HepG2 (cell line): Measurements from ENCODE around the gene NYNRIN. TPM values are rescaled to one million over a fixed set of nuclear protein-coding genes. Genes with fewer than 3 reads are reported as not detected.

Source experiments
- AFF4 ChIP-seq: sonication (generic); formaldehyde crosslinking; IDR thresholded peaks from 2 replicates; pipeline ENCODE4 v1.4.0; 2020; ENCODE audit warnings: missing genetic modification reagents
- CBX1 ChIP-seq: IDR thresholded peaks from one replicate; pipeline ENCODE4 v1.6.1; 2016; ENCODE audit warnings: antibody characterized with exemption, low read depth
- HDAC1 ChIP-seq: sonication (generic); formaldehyde crosslinking; IDR thresholded peaks from 2 replicates; pipeline ENCODE4 v1.5.1; 2020; ENCODE audit warnings: mild to moderate bottlenecking, missing genetic modification reagents
- HMGA1 ChIP-seq: sonication (generic); formaldehyde crosslinking; conservative IDR thresholded peaks from 2 replicates; pipeline ENCODE4 v1.4.0; 2020; ENCODE audit warnings: missing genetic modification reagents
- JUNB ChIP-seq: sonication (generic); formaldehyde crosslinking; IDR thresholded peaks from 2 replicates; pipeline ENCODE4 v1.8.0; 2022; ENCODE audit warnings: missing genetic modification reagents, mild to moderate bottlenecking, borderline replicate concordance
- NFIC ChIP-seq: IDR thresholded peaks from 2 replicates; pipeline ENCODE4 v1.6.1; 2012; ENCODE audit warnings: mild to moderate bottlenecking, low read length, inconsistent platforms
- PATZ1 ChIP-seq: sonication (generic); formaldehyde crosslinking; IDR thresholded peaks from 2 replicates; pipeline ENCODE4 v1.4.0; 2020; ENCODE audit warnings: missing genetic modification reagents
- TAF15 ChIP-seq: fragments of 200-400 bp; formaldehyde crosslinking; IDR thresholded peaks from one replicate; pipeline ENCODE4 v1.6.1; 2018; ENCODE audit warnings: mild to moderate bottlenecking, low read depth, low read length; ENCODE audit not compliant: poor library complexity, severe bottlenecking
- ZFP90 ChIP-seq: sonication (generic); formaldehyde crosslinking; IDR thresholded peaks from 2 replicates; pipeline ENCODE4 v1.8.0; 2022; ENCODE audit warnings: missing genetic modification reagents, mild to moderate bottlenecking, inconsistent platforms, borderline replicate concordance
- ZNF10 ChIP-seq: sonication (generic); formaldehyde crosslinking; IDR thresholded peaks from 2 replicates; pipeline ENCODE4 v1.4.0; 2020; ENCODE audit warnings: mild to moderate bottlenecking, low read depth, missing genetic modification reagents, borderline replicate concordance
- ZNF30 ChIP-seq: sonication (generic); formaldehyde crosslinking; IDR thresholded peaks from 2 replicates; pipeline ENCODE4 v1.5.0; 2020; ENCODE audit warnings: mild to moderate bottlenecking, missing genetic modification reagents
- ZNF383 ChIP-seq: sonication (generic); formaldehyde crosslinking; IDR thresholded peaks from 2 replicates; pipeline ENCODE4 v1.4.0; 2020; ENCODE audit warnings: missing genetic modification reagents, mild to moderate bottlenecking, borderline replicate concordance
- ZNF549 ChIP-seq: sonication (generic); formaldehyde crosslinking; IDR thresholded peaks from 2 replicates; pipeline ENCODE4 v1.5.0; 2020; ENCODE audit warnings: missing genetic modification reagents
- ZNF572 ChIP-seq: sonication (generic); formaldehyde crosslinking; IDR thresholded peaks from 2 replicates; pipeline ENCODE4 v1.5.1; 2020; ENCODE audit warnings: mild to moderate bottlenecking, missing genetic modification reagents
- ZNF724P ChIP-seq: sonication (generic); formaldehyde crosslinking; IDR thresholded peaks from 2 replicates; pipeline ENCODE4 v1.8.0; 2022; ENCODE audit warnings: missing genetic modification reagents, borderline replicate concordance
- ZNF746 ChIP-seq: sonication (generic); formaldehyde crosslinking; IDR thresholded peaks from 2 replicates; pipeline ENCODE4 v1.8.0; 2022; ENCODE audit warnings: mild to moderate bottlenecking, missing genetic modification reagents
- polyA plus RNA-seq, 8 experiments: library from polyadenylated mRNA; depleted of rRNA in 3 of 8; stranded (reverse) in 7 of 8; unstranded in 1 of 8; fragments of >200 nt; fragmentation: Illumina TruSeq in 4 of 8; extraction: Trizol in 4 of 8; gene quantifications; 2 replicates each; pipeline versions ENCODE4 v1.2.1 to v1.2.3, GENCODE V29; 2011 to 2016; ENCODE audit warnings: low read depth in 4 of 8, missing spikeins in 1 of 8, mixed read lengths in 1 of 8; ENCODE audit not compliant: insufficient read depth in 1 of 8
- total RNA-seq, 5 experiments: library from RNA; depleted of rRNA; stranded (reverse); fragments of >200 nt; fragmentation: Illumina TruSeq; extraction: Trizol; gene quantifications; 2 replicates each; pipeline ENCODE4 v1.2.3, GENCODE V29; 2016; ENCODE audit warnings: low read depth in 1 of 5
- TF ChIP-seq, protein P1 (sequence below): sonication (generic); formaldehyde crosslinking; IDR thresholded peaks from 2 replicates; pipeline ENCODE4 v1.9.0; 2021; ENCODE audit warnings: missing genetic modification reagents, mild to moderate bottlenecking, borderline replicate concordance
- TF ChIP-seq, protein P2 (sequence below): sonication (generic); formaldehyde crosslinking; IDR thresholded peaks from 2 replicates; pipeline ENCODE4 v1.5.0; 2020; ENCODE audit warnings: missing genetic modification reagents
- TF ChIP-seq, protein P3 (sequence below): sonication (generic); formaldehyde crosslinking; IDR thresholded peaks from 2 replicates; pipeline ENCODE4 v1.8.0; 2022; ENCODE audit warnings: mild to moderate bottlenecking, missing genetic modification reagents

NYNRIN gene
- total and polyA plus RNA-seq, 2 of the 13 experiments (the other 11 are each of a cell fraction or from before 2014, with no cell fraction given): 0.63 to 1.1 TPM

GRCh38 chr14:24399999-24400718, 1.4 kb downstream of the NYNRIN start (continued):
- no peak for TF ChIP-seq AFF4 (CRISPR knock-in tag)
- TF ChIP-seq NFIC: no peak
- peak; percentile 28; the same call in 1 of the 2 replicates for TF ChIP-seq HDAC1 (CRISPR knock-in tag)
- TF ChIP-seq, protein P1, sequence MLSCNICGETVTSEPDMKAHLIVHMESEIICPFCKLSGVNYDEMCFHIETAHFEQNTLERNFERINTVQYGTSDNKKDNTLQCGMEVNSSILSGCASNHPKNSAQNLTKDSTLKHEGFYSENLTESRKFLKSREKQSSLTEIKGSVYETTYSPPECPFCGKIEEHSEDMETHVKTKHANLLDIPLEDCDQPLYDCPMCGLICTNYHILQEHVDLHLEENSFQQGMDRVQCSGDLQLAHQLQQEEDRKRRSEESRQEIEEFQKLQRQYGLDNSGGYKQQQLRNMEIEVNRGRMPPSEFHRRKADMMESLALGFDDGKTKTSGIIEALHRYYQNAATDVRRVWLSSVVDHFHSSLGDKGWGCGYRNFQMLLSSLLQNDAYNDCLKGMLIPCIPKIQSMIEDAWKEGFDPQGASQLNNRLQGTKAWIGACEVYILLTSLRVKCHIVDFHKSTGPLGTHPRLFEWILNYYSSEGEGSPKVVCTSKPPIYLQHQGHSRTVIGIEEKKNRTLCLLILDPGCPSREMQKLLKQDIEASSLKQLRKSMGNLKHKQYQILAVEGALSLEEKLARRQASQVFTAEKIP (CRISPR knock-in tag): no peak
- peak; percentile 55; the same call in 1 of the 2 replicates for TF ChIP-seq ZNF746
- no peak for TF ChIP-seq ZNF572
- no peak; the same call in 1 of the 2 replicates for TF ChIP-seq PATZ1 (CRISPR knock-in tag)
- no peak for TF ChIP-seq ZNF383 (CRISPR knock-in tag)
- TF ChIP-seq HMGA1 (CRISPR knock-in tag): no peak
- 0 out of 2 replicates have a peak, but pooled peaks have one; percentile 25 for TF ChIP-seq ZNF724P
- TF ChIP-seq, protein P2, sequence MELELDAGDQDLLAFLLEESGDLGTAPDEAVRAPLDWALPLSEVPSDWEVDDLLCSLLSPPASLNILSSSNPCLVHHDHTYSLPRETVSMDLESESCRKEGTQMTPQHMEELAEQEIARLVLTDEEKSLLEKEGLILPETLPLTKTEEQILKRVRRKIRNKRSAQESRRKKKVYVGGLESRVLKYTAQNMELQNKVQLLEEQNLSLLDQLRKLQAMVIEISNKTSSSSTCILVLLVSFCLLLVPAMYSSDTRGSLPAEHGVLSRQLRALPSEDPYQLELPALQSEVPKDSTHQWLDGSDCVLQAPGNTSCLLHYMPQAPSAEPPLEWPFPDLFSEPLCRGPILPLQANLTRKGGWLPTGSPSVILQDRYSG: no peak
- no peak for TF ChIP-seq CBX1
- TF ChIP-seq ZNF549 (CRISPR knock-in tag): no peak
- no peak for TF ChIP-seq ZNF30
- TF ChIP-seq TAF15: no peak
- TF ChIP-seq, protein P3, sequence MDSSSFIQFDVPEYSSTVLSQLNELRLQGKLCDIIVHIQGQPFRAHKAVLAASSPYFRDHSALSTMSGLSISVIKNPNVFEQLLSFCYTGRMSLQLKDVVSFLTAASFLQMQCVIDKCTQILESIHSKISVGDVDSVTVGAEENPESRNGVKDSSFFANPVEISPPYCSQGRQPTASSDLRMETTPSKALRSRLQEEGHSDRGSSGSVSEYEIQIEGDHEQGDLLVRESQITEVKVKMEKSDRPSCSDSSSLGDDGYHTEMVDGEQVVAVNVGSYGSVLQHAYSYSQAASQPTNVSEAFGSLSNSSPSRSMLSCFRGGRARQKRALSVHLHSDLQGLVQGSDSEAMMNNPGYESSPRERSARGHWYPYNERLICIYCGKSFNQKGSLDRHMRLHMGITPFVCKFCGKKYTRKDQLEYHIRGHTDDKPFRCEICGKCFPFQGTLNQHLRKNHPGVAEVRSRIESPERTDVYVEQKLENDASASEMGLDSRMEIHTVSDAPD: no peak
- no peak for TF ChIP-seq ZNF10
- no peak for TF ChIP-seq ZFP90
- no peak for TF ChIP-seq JUNB
